GM23338 (cell line): Measurements from ENCODE around the gene TMEM94. TPM values are rescaled to one million over a fixed set of nuclear protein-coding genes. Genes with fewer than 3 reads are reported as not detected.

ENCODE experiments used
- ATAC-seq: fragments of 200-7000 bp; cut with Tn5 transposase; 3 replicates; pipeline ENCODE4 v1.9.1; 2020
- DNase-seq: peaks from one replicate; pipeline ENCODE4 v3.0.0-alpha.2; 2015; ENCODE audit warnings: low spot score
- H2AFZ ChIP-seq: fragments of 200-600 bp; sonication (generic); 2 replicates; pipeline ENCODE4 v1.8.0; 2016; ENCODE audit warnings: antibody characterized with exemption, mild to moderate bottlenecking, moderate library complexity
- H3F3A ChIP-seq: fragments of 200-600 bp; sonication (generic); replicated peaks from 2 replicates; pipeline ENCODE4 v1.8.0; 2017; ENCODE audit warnings: antibody characterized with exemption, mixed run types, low read depth
- H3K27ac ChIP-seq: fragments of 200-600 bp; sonication (generic); 2 replicates; pipeline ENCODE4 v1.6.1; 2016; ENCODE audit warnings: low read depth
- H3K27me3 ChIP-seq: fragments of 200-600 bp; sonication (generic); 2 replicates; pipeline ENCODE4 v1.8.0; 2016; ENCODE audit warnings: mild to moderate bottlenecking, mixed run types, moderate library complexity; ENCODE audit not compliant: insufficient read depth
- H3K36me3 ChIP-seq: fragments of 200-600 bp; sonication (generic); 2 replicates; pipeline ENCODE4 v1.8.0; 2016; ENCODE audit warnings: mild to moderate bottlenecking; ENCODE audit not compliant: insufficient read depth
- H3K4me1 ChIP-seq: fragments of 200-600 bp; sonication (generic); 2 replicates; pipeline ENCODE4 v1.8.0; 2016; ENCODE audit warnings: mild to moderate bottlenecking, moderate library complexity; ENCODE audit not compliant: insufficient read depth
- H3K4me2 ChIP-seq: fragments of 200-600 bp; sonication (generic); 2 replicates; pipeline ENCODE4 v1.7.1; 2017; ENCODE audit warnings: mixed run types
- H3K4me3 ChIP-seq: fragments of 200-600 bp; sonication (generic); 2 replicates; pipeline ENCODE4 v1.6.1; 2016; ENCODE audit warnings: mixed run types
- H3K79me2 ChIP-seq: fragments of 200-600 bp; sonication (generic); replicated peaks from 2 replicates; pipeline ENCODE4 v1.8.0; 2017; ENCODE audit warnings: mild to moderate bottlenecking; ENCODE audit not compliant: insufficient read depth
- H3K9me2 ChIP-seq: fragments of 200-600 bp; sonication (generic); 2 replicates; pipeline ENCODE4 v1.8.0; 2017; ENCODE audit not compliant: insufficient read depth
- H4K20me1 ChIP-seq: fragments of 200-600 bp; sonication (generic); replicated peaks from 2 replicates; pipeline ENCODE4 v1.8.0; 2017; ENCODE audit warnings: mild to moderate bottlenecking; ENCODE audit not compliant: insufficient read depth
- H3K27ac Mint-ChIP-seq: 2 replicates; pipeline ENCODE4 v1.8.0; 2020; ENCODE audit warnings: inconsistent platforms, mild to moderate bottlenecking, moderate library complexity, mixed read lengths
- H3K27me3 Mint-ChIP-seq: 3 replicates; pipeline ENCODE4 v1.8.0; 2022; ENCODE audit warnings: low read depth, mild to moderate bottlenecking, moderate library complexity, mixed read lengths, inconsistent platforms; ENCODE audit not compliant: insufficient read depth, poor library complexity
- H3K36me3 Mint-ChIP-seq: 3 replicates; pipeline ENCODE4 v1.8.0; 2021; ENCODE audit warnings: low read depth, mild to moderate bottlenecking, inconsistent platforms, moderate library complexity, mixed read lengths
- H3K4me1 Mint-ChIP-seq: 3 replicates; pipeline ENCODE4 v1.8.0; 2020; ENCODE audit warnings: mild to moderate bottlenecking, inconsistent platforms, mixed read lengths
- H3K4me3 Mint-ChIP-seq: 3 replicates; pipeline ENCODE4 v1.8.0; 2021; ENCODE audit warnings: moderate library complexity, mild to moderate bottlenecking, inconsistent platforms, mixed read lengths
- H3K9me3 Mint-ChIP-seq: 3 replicates; pipeline ENCODE4 v1.8.0; 2020; ENCODE audit warnings: moderate library complexity, mild to moderate bottlenecking, inconsistent platforms, mixed read lengths
- CREB1 ChIP-seq: fragments of 250-450 bp; sonication (Bioruptor Pico); IDR thresholded peaks from 2 replicates; pipeline ENCODE4 v1.5.0; 2020; ENCODE audit warnings: low read depth, mild to moderate bottlenecking, moderate library complexity
- EZH2 ChIP-seq: fragments of 200-600 bp; sonication (generic); IDR thresholded peaks from one replicate; pipeline ENCODE4 v1.8.0; 2017; ENCODE audit warnings: antibody characterized with exemption, mild to moderate bottlenecking, low read depth; ENCODE audit not compliant: unreplicated experiment
- EZH2phosphoT487 ChIP-seq: fragments of 200-600 bp; sonication (generic); IDR thresholded peaks from one replicate; pipeline ENCODE4 v1.8.1; 2018; ENCODE audit warnings: antibody characterized with exemption; ENCODE audit not compliant: unreplicated experiment
- JUNB ChIP-seq: IDR thresholded peaks from one replicate; pipeline ENCODE4 v1.6.1; 2016; ENCODE audit warnings: antibody characterized with exemption; ENCODE audit not compliant: unreplicated experiment
- NANOG ChIP-seq: IDR thresholded peaks from 2 replicates; pipeline ENCODE4 v1.6.1; 2016; ENCODE audit warnings: antibody characterized with exemption, borderline replicate concordance
- POLR2AphosphoS5 ChIP-seq: IDR thresholded peaks from 2 replicates; pipeline ENCODE4 v1.6.1; 2016; ENCODE audit warnings: antibody characterized with exemption, low read depth
- STAT1 ChIP-seq: IDR thresholded peaks from one replicate; pipeline ENCODE4 v1.6.1; 2016; ENCODE audit warnings: antibody characterized with exemption; ENCODE audit not compliant: unreplicated experiment
- ZNF114 ChIP-seq: fragments of 250-450 bp; sonication (Bioruptor Pico); IDR thresholded peaks from 2 replicates; pipeline ENCODE4 v1.5.0; 2020; ENCODE audit warnings: mild to moderate bottlenecking, moderate library complexity
- ZNF331 ChIP-seq: fragments of 250-450 bp; sonication (Bioruptor Pico); IDR thresholded peaks from 2 replicates; pipeline ENCODE4 v1.5.0; 2020; ENCODE audit warnings: low read depth, mild to moderate bottlenecking, moderate library complexity
- ZNF462 ChIP-seq: fragments of 250-450 bp; sonication (Bioruptor Pico); IDR thresholded peaks from 2 replicates; pipeline ENCODE4 v1.5.0; 2020; ENCODE audit warnings: mild to moderate bottlenecking, moderate library complexity
- polyA plus RNA-seq: library from polyadenylated mRNA; unstranded; fragments of >200 nt; fragmentation: Nextera tagmentation; extraction: Ambion mirVana; gene quantifications from 2 replicates; pipeline ENCODE4 v1.2.1, GENCODE V29; 2016
- total RNA-seq: library from RNA; depleted of rRNA; stranded (reverse); fragments of >200 nt; shearing (Covaris generic); gene quantifications from 2 replicates; pipeline ENCODE4 v1.2.3, GENCODE V29; 2014
- TF ChIP-seq, protein P1 (sequence below): IDR thresholded peaks from 2 replicates; pipeline ENCODE4 v1.6.1; 2016; ENCODE audit warnings: antibody characterized with exemption
- TF ChIP-seq, protein P2 (sequence below), 2 experiments: fragments of 200-600 bp in 1 of 2; sonication (generic) in 1 of 2; conservative IDR thresholded peaks; 2 replicates each; pipeline versions ENCODE4 v1.5.1 to v1.6.1; 2016 to 2017; ENCODE audit warnings: antibody characterized with exemption in 2 of 2, low read depth in 2 of 2, mild to moderate bottlenecking in 2 of 2, moderate library complexity in 1 of 2
- TF ChIP-seq, protein P3 (sequence below): IDR thresholded peaks from one replicate; pipeline ENCODE4 v1.6.1; 2018; ENCODE audit warnings: antibody characterized with exemption; ENCODE audit not compliant: unreplicated experiment

TMEM94 gene
- total and polyA plus RNA-seq, 2 experiments from 2014 or later: 24.0 to 66.0 TPM

DNA sequence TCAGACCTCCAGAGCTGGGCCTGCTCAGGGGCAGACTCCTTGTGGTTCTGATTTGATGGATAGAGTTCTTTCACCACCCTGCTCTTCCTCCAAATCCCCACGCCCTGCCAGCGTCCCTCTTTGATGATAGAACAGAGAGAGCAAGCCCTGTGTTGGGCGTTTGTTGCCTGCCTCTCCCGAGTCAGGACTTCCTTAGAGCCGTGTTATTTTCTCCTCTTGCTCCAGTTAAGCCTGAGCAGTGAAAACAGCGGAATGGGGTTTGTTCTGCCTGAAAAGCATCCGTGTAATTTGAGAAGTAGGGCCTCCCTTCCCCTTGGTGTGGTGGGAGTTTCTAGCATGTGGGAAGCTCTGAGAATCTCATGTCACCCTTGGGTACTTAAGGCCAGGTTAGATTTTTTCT, 22.1 kb downstream of the TMEM94 start (continued):
- TF ChIP-seq, protein P1, sequence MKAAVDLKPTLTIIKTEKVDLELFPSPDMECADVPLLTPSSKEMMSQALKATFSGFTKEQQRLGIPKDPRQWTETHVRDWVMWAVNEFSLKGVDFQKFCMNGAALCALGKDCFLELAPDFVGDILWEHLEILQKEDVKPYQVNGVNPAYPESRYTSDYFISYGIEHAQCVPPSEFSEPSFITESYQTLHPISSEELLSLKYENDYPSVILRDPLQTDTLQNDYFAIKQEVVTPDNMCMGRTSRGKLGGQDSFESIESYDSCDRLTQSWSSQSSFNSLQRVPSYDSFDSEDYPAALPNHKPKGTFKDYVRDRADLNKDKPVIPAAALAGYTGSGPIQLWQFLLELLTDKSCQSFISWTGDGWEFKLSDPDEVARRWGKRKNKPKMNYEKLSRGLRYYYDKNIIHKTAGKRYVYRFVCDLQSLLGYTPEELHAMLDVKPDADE: no peak

GRCh38 chr17:75480281-75480680, 23.8 kb downstream of the TMEM94 start:
- H3K27me3 ChIP-seq: no peaks in the 10 kb centered on the region
- no peak for ATAC-seq
- peaks cover 5% of the 10 kb centered on the region; the same call in 1 of the 2 replicates for H3K4me1 ChIP-seq
- H4K20me1 ChIP-seq: no peaks in the 10 kb centered on the region; the same call in 1 of the 2 replicates
- no peak overlapping the region for H3K4me3 Mint-ChIP-seq
- no peaks in the 10 kb centered on the region for H3K79me2 ChIP-seq
- H3K36me3 Mint-ChIP-seq: 0 out of 3 replicates have a peak, but pooled peaks cover 2% of the 10 kb centered on the region
- peaks cover 7% of the 10 kb centered on the region for H3K4me1 Mint-ChIP-seq
- peaks cover 15% of the 10 kb centered on the region for H3K27me3 Mint-ChIP-seq
- no peak overlapping the region for H3K27ac ChIP-seq
- H2AFZ ChIP-seq: no peak overlapping the region
- H3F3A ChIP-seq: no peaks in the 10 kb centered on the region
- H3K9me2 ChIP-seq: no peaks in the 10 kb centered on the region
- peak overlapping the region; percentile 13; the same call in 1 of the 2 replicates for H3K27ac Mint-ChIP-seq
- DNase-seq: no peak
- H3K9me3 Mint-ChIP-seq: no peaks in the 10 kb centered on the region
- no peak overlapping the region for H3K4me3 ChIP-seq
- H3K4me2 ChIP-seq: no peak overlapping the region
- no peaks in the 10 kb centered on the region for H3K36me3 ChIP-seq
- TF ChIP-seq STAT1: no peak
- TF ChIP-seq NANOG: no peak
- TF ChIP-seq ZNF331 (CRISPR knock-in tag): no peak
- no peak for TF ChIP-seq EZH2
- no peak for TF ChIP-seq POLR2AphosphoS5
- TF ChIP-seq CREB1: no peak
- TF ChIP-seq ZNF114: no peak
- no peak for TF ChIP-seq EZH2phosphoT487
- TF ChIP-seq, protein P2, sequence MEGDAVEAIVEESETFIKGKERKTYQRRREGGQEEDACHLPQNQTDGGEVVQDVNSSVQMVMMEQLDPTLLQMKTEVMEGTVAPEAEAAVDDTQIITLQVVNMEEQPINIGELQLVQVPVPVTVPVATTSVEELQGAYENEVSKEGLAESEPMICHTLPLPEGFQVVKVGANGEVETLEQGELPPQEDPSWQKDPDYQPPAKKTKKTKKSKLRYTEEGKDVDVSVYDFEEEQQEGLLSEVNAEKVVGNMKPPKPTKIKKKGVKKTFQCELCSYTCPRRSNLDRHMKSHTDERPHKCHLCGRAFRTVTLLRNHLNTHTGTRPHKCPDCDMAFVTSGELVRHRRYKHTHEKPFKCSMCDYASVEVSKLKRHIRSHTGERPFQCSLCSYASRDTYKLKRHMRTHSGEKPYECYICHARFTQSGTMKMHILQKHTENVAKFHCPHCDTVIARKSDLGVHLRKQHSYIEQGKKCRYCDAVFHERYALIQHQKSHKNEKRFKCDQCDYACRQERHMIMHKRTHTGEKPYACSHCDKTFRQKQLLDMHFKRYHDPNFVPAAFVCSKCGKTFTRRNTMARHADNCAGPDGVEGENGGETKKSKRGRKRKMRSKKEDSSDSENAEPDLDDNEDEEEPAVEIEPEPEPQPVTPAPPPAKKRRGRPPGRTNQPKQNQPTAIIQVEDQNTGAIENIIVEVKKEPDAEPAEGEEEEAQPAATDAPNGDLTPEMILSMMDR (conservative IDR thresholded peaks at IDR 0.05; ENCODE audit: low read depth in 2 of 2): no peak
- TF ChIP-seq, protein P3, sequence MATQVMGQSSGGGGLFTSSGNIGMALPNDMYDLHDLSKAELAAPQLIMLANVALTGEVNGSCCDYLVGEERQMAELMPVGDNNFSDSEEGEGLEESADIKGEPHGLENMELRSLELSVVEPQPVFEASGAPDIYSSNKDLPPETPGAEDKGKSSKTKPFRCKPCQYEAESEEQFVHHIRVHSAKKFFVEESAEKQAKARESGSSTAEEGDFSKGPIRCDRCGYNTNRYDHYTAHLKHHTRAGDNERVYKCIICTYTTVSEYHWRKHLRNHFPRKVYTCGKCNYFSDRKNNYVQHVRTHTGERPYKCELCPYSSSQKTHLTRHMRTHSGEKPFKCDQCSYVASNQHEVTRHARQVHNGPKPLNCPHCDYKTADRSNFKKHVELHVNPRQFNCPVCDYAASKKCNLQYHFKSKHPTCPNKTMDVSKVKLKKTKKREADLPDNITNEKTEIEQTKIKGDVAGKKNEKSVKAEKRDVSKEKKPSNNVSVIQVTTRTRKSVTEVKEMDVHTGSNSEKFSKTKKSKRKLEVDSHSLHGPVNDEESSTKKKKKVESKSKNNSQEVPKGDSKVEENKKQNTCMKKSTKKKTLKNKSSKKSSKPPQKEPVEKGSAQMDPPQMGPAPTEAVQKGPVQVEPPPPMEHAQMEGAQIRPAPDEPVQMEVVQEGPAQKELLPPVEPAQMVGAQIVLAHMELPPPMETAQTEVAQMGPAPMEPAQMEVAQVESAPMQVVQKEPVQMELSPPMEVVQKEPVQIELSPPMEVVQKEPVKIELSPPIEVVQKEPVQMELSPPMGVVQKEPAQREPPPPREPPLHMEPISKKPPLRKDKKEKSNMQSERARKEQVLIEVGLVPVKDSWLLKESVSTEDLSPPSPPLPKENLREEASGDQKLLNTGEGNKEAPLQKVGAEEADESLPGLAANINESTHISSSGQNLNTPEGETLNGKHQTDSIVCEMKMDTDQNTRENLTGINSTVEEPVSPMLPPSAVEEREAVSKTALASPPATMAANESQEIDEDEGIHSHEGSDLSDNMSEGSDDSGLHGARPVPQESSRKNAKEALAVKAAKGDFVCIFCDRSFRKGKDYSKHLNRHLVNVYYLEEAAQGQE: no peak
- no peak for TF ChIP-seq JUNB
- no peak for TF ChIP-seq ZNF462 (CRISPR knock-in tag)
